ENCODE measurements around the gene ITGAD. TPM values are rescaled to one million over a fixed set of nuclear protein-coding genes. Genes with fewer than 3 reads are reported as not detected.

ITGAD gene
- total and polyA plus RNA-seq, 2 donors from 2014 or later = 0.13 TPM; not detected in 1

DNA sequence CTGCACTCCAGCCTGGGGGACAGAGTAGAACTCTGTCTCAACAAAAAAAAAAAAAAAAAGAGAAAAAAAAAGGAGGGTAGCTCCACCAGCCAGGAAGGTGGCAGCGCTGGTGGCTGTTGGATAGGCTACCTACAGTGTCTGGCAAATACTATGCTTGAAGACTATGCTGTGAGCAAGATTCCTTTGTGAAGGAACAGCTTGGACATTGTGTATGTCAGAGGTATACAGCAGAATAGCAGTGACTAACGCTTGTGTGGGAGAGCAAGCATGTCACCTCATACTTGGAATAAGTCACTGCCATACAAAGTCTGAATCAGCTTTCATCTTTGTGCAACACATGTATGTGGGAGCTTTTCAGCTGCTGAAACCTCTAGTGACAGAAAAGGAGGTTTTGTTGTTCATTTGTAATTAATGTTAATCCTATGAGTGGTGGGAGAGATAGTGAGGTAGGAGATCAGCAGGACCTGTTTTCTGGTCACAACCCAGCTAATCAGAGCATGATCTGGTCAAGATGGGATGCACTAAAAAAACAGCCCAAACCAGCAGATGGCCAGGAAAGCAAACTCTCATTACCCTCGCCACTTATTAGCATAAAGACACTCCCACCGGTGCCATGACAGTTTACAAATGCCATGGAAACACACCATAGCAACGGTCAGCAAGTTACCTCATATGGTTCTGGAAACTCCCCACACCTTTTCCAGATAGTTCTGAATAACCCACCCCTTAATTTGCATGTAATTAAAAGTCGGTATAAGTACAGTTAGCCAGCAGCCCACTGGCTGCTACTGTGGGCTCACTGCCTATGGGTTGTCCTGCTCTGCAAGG is 6.8 kb upstream of the ITGAD start:
- Histone ChIP-seq H3K27ac (ENCODE audit: low read depth in 2 of 2, low read length in 2 of 2) (no peak overlapping the region), H3K9me3 (ENCODE audit: control insufficient read depth in 2 of 3, insufficient read depth in 1 of 3, low read length in 3 of 3) (no peaks in the 10 kb centered on the region), H3K4me3 (ENCODE audit: low read length in 3 of 3) (no peak overlapping the region), H3K27me3 (ENCODE audit: control insufficient read depth, insufficient read depth, low read length) (no peaks in the 10 kb centered on the region), H3K9ac (ENCODE audit: low read length in 3 of 3) (no peak overlapping the region), H3K4me1 (ENCODE audit: control insufficient read depth in 2 of 3, insufficient read depth in 2 of 3, low read depth in 1 of 3, low read length in 3 of 3) (no peaks in the 10 kb centered on the region), H3K36me3 (ENCODE audit: control insufficient read depth in 2 of 3, insufficient read depth in 3 of 3, low read length in 3 of 3) (no peaks in the 10 kb centered on the region)
- FAIRE-seq (no peak), DNase-seq (peak in 3 of 5 donors; percentile 22 to 40 (median 23))
- intact Hi-C loops (cut with DNase I) = no loop called here
- TF ChIP-seq, protein P1, sequence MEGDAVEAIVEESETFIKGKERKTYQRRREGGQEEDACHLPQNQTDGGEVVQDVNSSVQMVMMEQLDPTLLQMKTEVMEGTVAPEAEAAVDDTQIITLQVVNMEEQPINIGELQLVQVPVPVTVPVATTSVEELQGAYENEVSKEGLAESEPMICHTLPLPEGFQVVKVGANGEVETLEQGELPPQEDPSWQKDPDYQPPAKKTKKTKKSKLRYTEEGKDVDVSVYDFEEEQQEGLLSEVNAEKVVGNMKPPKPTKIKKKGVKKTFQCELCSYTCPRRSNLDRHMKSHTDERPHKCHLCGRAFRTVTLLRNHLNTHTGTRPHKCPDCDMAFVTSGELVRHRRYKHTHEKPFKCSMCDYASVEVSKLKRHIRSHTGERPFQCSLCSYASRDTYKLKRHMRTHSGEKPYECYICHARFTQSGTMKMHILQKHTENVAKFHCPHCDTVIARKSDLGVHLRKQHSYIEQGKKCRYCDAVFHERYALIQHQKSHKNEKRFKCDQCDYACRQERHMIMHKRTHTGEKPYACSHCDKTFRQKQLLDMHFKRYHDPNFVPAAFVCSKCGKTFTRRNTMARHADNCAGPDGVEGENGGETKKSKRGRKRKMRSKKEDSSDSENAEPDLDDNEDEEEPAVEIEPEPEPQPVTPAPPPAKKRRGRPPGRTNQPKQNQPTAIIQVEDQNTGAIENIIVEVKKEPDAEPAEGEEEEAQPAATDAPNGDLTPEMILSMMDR (IDR thresholded peaks at IDR 0.05; ENCODE audit: borderline replicate concordance, extremely low read depth, insufficient read depth) = no peak

GRCh38 chr16:31388535-31388934 is 4.6 kb upstream of the ITGAD start:
- intact Hi-C loops (cut with DNase I) = no loop called here
- TF ChIP-seq, protein P1 (IDR thresholded peaks at IDR 0.05; ENCODE audit: borderline replicate concordance, extremely low read depth, insufficient read depth) = no peak
- no peaks in the 10 kb centered on the region for H3K9me3 ChIP-seq (ENCODE audit: control insufficient read depth in 2 of 3, insufficient read depth in 1 of 3, low read length in 3 of 3)
- no peaks in the 10 kb centered on the region for H3K36me3 ChIP-seq (ENCODE audit: control insufficient read depth in 2 of 3, insufficient read depth in 3 of 3, low read length in 3 of 3)
- H3K4me3 ChIP-seq (ENCODE audit: low read length in 3 of 3) = no peak overlapping the region
- no peaks in the 10 kb centered on the region for H3K27me3 ChIP-seq (ENCODE audit: control insufficient read depth, insufficient read depth, low read length)
- H3K27ac ChIP-seq (ENCODE audit: low read depth in 2 of 2, low read length in 2 of 2) = no peak overlapping the region
- FAIRE-seq (no peak), DNase-seq (no peak)
- no peaks in the 10 kb centered on the region for H3K4me1 ChIP-seq (ENCODE audit: control insufficient read depth in 2 of 3, insufficient read depth in 2 of 3, low read depth in 1 of 3, low read length in 3 of 3)
- no peak overlapping the region for H3K9ac ChIP-seq (ENCODE audit: low read length in 3 of 3)

DNA sequence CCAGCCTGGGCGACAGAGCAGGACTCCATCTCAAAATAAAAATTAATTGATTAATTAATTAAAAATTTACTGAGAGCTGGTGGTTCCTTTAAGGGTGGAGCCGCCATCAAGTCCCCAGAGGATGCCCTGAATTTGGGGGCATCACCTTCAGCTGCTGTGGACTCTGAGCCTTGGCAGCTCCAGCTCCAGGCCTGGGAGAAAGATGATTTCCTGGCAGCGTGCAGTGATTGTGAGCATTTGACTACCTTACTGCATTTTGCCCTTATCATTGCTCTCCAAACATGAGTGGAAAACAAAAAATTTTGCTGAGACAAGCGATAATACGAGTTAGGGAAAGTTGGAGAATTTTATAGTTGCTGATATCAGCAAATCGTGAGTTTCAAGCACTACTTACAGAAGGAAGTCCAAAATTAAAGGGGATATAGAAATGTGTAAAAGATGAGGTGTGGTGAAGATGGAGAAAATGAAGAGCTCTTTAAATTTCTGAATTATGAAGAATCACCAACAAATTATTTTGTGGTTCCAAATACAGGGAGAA is 2.6 kb upstream of the ITGAD start:
- no peaks in the 10 kb centered on the region for H3K4me1 ChIP-seq (ENCODE audit: control insufficient read depth in 2 of 3, insufficient read depth in 2 of 3, low read depth in 1 of 3, low read length in 3 of 3)
- no peaks in the 10 kb centered on the region for H3K27me3 ChIP-seq (ENCODE audit: control insufficient read depth, insufficient read depth, low read length)
- H3K9me3 ChIP-seq (ENCODE audit: control insufficient read depth in 2 of 3, insufficient read depth in 1 of 3, low read length in 3 of 3) = no peaks in the 10 kb centered on the region
- no peak overlapping the region for H3K9ac ChIP-seq (ENCODE audit: low read length in 3 of 3)
- no peaks in the 10 kb centered on the region for H3K36me3 ChIP-seq (ENCODE audit: control insufficient read depth in 2 of 3, insufficient read depth in 3 of 3, low read length in 3 of 3)
- intact Hi-C loops (cut with DNase I) = no loop called here
- no peak overlapping the region for H3K4me3 ChIP-seq (ENCODE audit: low read length in 3 of 3)
- TF ChIP-seq, protein P1 (IDR thresholded peaks at IDR 0.05; ENCODE audit: borderline replicate concordance, extremely low read depth, insufficient read depth) = no peak
- FAIRE-seq = no peak
- no peak overlapping the region for H3K27ac ChIP-seq (ENCODE audit: low read depth in 2 of 2, low read length in 2 of 2)
- no peak for DNase-seq

All from kidney (tissue), 14 donors.